Activated CD4-positive, alpha-beta memory T cell treated with anti-CD3 and anti-CD28 coated beads, Interleukin-2, amount 10 ng/mL, durations not matched to agents 7 days and 5 days (primary cell): Measurements from ENCODE around the gene SF3B6. TPM values are rescaled to one million over a fixed set of nuclear protein-coding genes. Genes with fewer than 3 reads are reported as not detected.

ENCODE experiments used
- CTCF ChIA-PET: fragments of 350-600 bp; sonication (Branson Sonifier 250); formaldehyde crosslinking; loops from one replicate; lab custom pipeline; 2021; ENCODE audit warnings: antibody characterized with exemption, inconsistent platforms; lab: Charles Lee
- POLR2A ChIA-PET: fragments of 350-600 bp; sonication (Branson Sonifier 250); formaldehyde crosslinking; loops from one replicate; lab custom pipeline; 2021; ENCODE audit warnings: antibody characterized with exemption; lab: Charles Lee
- DNase-seq: peaks from one replicate; pipeline ENCODE4 v3.0.0-alpha.2; 2020
- H3K27ac Mint-ChIP-seq: one replicate; pipeline ENCODE4 v1.8.0; 2021; ENCODE audit warnings: mild to moderate bottlenecking, mixed read lengths
- H3K27me3 Mint-ChIP-seq: one replicate; pipeline ENCODE4 v1.8.0; 2021; ENCODE audit warnings: mixed read lengths
- H3K36me3 Mint-ChIP-seq: one replicate; pipeline ENCODE4 v1.8.0; 2021; ENCODE audit warnings: low read depth, mixed read lengths
- H3K4me1 Mint-ChIP-seq: one replicate; pipeline ENCODE4 v1.8.0; 2021; ENCODE audit warnings: mixed read lengths
- H3K4me3 Mint-ChIP-seq: one replicate; pipeline ENCODE4 v1.8.0; 2021; ENCODE audit warnings: mild to moderate bottlenecking, mixed read lengths
- H3K9me3 Mint-ChIP-seq: one replicate; pipeline ENCODE4 v1.8.0; 2021; ENCODE audit warnings: mixed read lengths
- total RNA-seq, 2 experiments: library from RNA; stranded (reverse); gene quantifications; one replicate each; pipeline ENCODE4 v1.2.3, GENCODE V29; 2021

SF3B6 gene
- total RNA-seq, 2 experiments from 2014 or later = 87.4 to 88.2 TPM

DNA sequence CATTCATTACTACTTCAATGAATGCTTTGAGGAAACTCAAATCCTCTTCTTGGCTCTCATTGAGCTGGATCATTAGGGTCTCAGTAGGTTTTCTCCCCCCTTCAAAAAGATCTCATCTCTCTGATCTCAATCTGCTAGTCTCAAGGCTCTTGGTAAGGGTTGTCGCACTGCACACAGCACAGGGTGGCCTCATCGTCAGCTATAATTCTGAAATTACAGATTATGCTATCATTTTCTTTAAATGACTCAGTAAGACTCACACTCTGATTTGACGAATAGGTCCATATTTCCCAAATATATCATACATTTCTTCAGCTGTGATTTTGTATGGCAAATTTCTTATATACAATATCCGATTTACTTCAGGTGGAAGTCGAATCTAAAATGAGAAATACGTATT lies 2.3 kb downstream of the SF3B6 start:
- Mint-ChIP-seq H3K27ac (no peak overlapping the region), H3K9me3 (no peaks in the 10 kb centered on the region), H3K27me3 (no peaks in the 10 kb centered on the region), H3K4me1 (peaks cover 44% of the 10 kb centered on the region), H3K4me3 (no peak overlapping the region), H3K36me3 (peaks cover 30% of the 10 kb centered on the region)
- CTCF ChIA-PET = interaction anchor here (1.9 to 2.8 kb wide), 3 partner anchors 10 to 249 kb away, joined by 4 to 12 read pairs (median 11); partner anchors contain the start of gene TP53I3
- POLR2A ChIA-PET = interaction anchor here (0.5 kb wide), 1 partner anchor 48 kb away, joined by 3 read pairs; no protein-coding TSS in a partner anchor
- DNase-seq = no peak

GRCh38 chr2:24072259-24072658 lies 3.9 kb downstream of the SF3B6 start:
- peaks cover 42% of the 10 kb centered on the region for H3K36me3 Mint-ChIP-seq
- H3K4me3 Mint-ChIP-seq = no peak overlapping the region
- DNase-seq = no peak
- no peaks in the 10 kb centered on the region for H3K9me3 Mint-ChIP-seq
- ChIA-PET POLR2A (no interaction called here), CTCF (interaction anchor here (1.9 to 2.8 kb wide), 3 partner anchors 12 to 248 kb away, joined by 4 to 12 read pairs (median 11); partner anchors contain the start of gene TP53I3)
- no peak overlapping the region for H3K27ac Mint-ChIP-seq
- peaks cover 36% of the 10 kb centered on the region for H3K4me1 Mint-ChIP-seq
- no peaks in the 10 kb centered on the region for H3K27me3 Mint-ChIP-seq

GRCh38 chr2:24065341-24065740 lies 10.8 kb downstream of the SF3B6 start:
- CTCF ChIA-PET = interaction anchor here (1.1 to 1.7 kb wide), 4 partner anchors 138 to 241 kb away, joined by 3 to 4 read pairs (median 4); partner anchors contain the start of gene ATAD2B
- no peak for DNase-seq
- H3K4me3 Mint-ChIP-seq = no peak overlapping the region
- H3K9me3 Mint-ChIP-seq = no peaks in the 10 kb centered on the region
- POLR2A ChIA-PET = interaction anchor here (1.4 to 1.6 kb wide), 2 partner anchors 11 to 18 kb away, joined by 5 read pairs; partner anchors contain the start of genes SF3B6 and WDCP
- H3K27me3 Mint-ChIP-seq = no peaks in the 10 kb centered on the region
- no peak overlapping the region for H3K27ac Mint-ChIP-seq
- H3K36me3 Mint-ChIP-seq = peaks cover 31% of the 10 kb centered on the region
- H3K4me1 Mint-ChIP-seq = peaks cover 14% of the 10 kb centered on the region

- Mint-ChIP-seq H3K27me3 (no peaks in the 10 kb centered on the region), H3K4me1 (peaks cover 7% of the 10 kb centered on the region), H3K9me3 (no peaks in the 10 kb centered on the region), H3K27ac (no peak overlapping the region), H3K4me3 (no peak overlapping the region), H3K36me3 (no peaks in the 10 kb centered on the region)
- POLR2A ChIA-PET = no interaction called here
- CTCF ChIA-PET = interaction anchor here (0.5 to 1.9 kb wide), 4 partner anchors 8 to 234 kb away, joined by 3 to 7 read pairs (median 4); partner anchors contain the start of gene SF3B6
- no peak for DNase-seq
Observed at GRCh38 chr2:24058564-24059271, 17.4 kb downstream of the SF3B6 start.

DNA sequence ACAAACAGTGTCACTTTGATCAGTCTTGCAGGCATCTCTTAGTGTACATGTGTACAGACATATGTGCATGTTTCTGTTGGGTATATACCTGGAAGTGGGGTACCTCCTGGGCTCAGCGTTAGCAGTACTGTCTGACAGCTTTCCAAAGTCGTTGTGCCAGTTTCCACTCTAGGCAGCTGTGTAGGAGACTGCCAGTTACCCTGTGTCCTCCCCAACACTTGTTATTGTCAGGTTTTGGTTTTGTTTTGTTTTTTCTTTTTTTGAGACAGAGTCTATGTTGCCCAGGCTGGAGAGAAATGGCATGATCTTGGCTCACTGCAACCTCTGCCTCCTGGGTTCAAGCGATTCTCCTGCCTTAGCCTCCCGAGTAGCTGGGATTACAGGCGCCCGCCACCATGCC lies 20.4 kb downstream of the SF3B6 start:
- no peak for DNase-seq
- H3K9me3 Mint-ChIP-seq = no peaks in the 10 kb centered on the region
- CTCF ChIA-PET = no interaction called here
- POLR2A ChIA-PET = interaction anchor here (2.0 kb wide), 1 partner anchor 8 kb away, joined by 4 read pairs; the partner anchor contains the start of gene WDCP
- peaks cover 7% of the 10 kb centered on the region for H3K4me1 Mint-ChIP-seq
- H3K27me3 Mint-ChIP-seq = no peaks in the 10 kb centered on the region
- H3K36me3 Mint-ChIP-seq = no peaks in the 10 kb centered on the region
- no peak overlapping the region for H3K27ac Mint-ChIP-seq
- no peak overlapping the region for H3K4me3 Mint-ChIP-seq

- H3K27me3 Mint-ChIP-seq = no peaks in the 10 kb centered on the region
- H3K4me3 Mint-ChIP-seq = no peak overlapping the region
- H3K4me1 Mint-ChIP-seq = peaks cover 2% of the 10 kb centered on the region
- no peak overlapping the region for H3K27ac Mint-ChIP-seq
- no peaks in the 10 kb centered on the region for H3K9me3 Mint-ChIP-seq
- ChIA-PET CTCF (interaction anchor here (1.2 to 1.6 kb wide), 2 partner anchors 22 to 127 kb away, joined by 4 to 8 read pairs; partner anchors contain the start of genes ATAD2B and SF3B6), POLR2A (no interaction called here)
- DNase-seq = no peak
- H3K36me3 Mint-ChIP-seq = no peaks in the 10 kb centered on the region
Observed at GRCh38 chr2:24054366-24055010, 21.6 kb downstream of the SF3B6 start.

DNA sequence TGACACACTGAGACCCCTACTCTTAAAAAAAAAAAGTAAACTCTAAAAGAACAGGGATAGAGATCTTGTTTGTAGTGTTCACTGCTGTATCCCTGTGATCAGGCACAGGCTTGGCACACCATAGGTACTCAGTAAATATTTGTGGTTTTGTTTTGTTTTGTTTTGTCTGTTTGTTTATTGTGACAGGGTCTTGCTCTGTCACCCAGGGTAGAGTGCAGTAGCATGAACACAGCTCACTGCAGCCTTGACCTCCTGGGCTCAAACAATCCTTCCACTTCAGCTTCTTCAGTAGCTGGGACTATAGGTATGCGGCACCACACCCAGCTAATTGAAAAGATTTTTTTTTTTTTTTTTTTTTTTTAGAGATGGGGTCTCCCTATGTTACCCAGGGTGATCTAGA lies 23.2 kb downstream of the SF3B6 start:
- Mint-ChIP-seq H3K4me1 (peaks cover 10% of the 10 kb centered on the region), H3K27me3 (peaks cover 2% of the 10 kb centered on the region), H3K36me3 (no peaks in the 10 kb centered on the region), H3K4me3 (no peak overlapping the region), H3K27ac (no peak overlapping the region), H3K9me3 (no peaks in the 10 kb centered on the region)
- CTCF ChIA-PET = interaction anchor here (0.6 to 1.6 kb wide), 2 partner anchors 12 to 126 kb away, joined by 3 to 8 read pairs; partner anchors contain the start of gene ATAD2B
- POLR2A ChIA-PET = interaction anchor here (1.0 to 1.5 kb wide), 2 partner anchors 113 to 126 kb away, joined by 3 read pairs; partner anchors contain the start of genes ATAD2B and UBXN2A
- DNase-seq = no peak

DNA sequence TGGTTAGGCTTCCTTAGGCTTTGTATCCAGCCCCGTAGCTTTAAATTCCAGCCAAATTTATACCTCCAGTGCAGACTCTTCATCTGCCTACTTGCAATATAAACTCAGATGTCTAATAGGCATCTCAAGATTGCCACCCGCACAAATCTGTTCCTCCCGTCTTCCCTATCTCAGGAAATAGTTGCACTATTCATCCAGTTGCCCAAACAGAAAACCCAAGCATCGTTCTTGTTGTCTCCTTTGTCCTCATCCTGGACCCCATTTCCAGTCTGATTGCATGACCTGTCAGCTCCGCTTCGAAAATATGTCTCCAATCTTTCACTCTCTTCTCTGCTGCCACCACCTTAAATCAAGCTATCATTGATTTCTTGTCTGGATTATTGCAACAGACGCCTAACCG lies 24.3 kb downstream of the SF3B6 start:
- Mint-ChIP-seq H3K36me3 (peaks cover 3% of the 10 kb centered on the region), H3K9me3 (no peaks in the 10 kb centered on the region), H3K4me1 (peaks cover 21% of the 10 kb centered on the region), H3K27me3 (peaks cover 2% of the 10 kb centered on the region), H3K4me3 (no peak overlapping the region), H3K27ac (no peak overlapping the region)
- no peak for DNase-seq
- ChIA-PET CTCF (interaction anchor here (2.1 to 2.6 kb wide), 2 partner anchors 8 to 32 kb away, joined by 7 to 14 read pairs; partner anchors contain the start of gene TP53I3), POLR2A (interaction anchor here (0.9 to 1.5 kb wide), 3 partner anchors 25 to 125 kb away, joined by 3 read pairs; partner anchors contain the start of genes ATAD2B and SF3B6)

DNA sequence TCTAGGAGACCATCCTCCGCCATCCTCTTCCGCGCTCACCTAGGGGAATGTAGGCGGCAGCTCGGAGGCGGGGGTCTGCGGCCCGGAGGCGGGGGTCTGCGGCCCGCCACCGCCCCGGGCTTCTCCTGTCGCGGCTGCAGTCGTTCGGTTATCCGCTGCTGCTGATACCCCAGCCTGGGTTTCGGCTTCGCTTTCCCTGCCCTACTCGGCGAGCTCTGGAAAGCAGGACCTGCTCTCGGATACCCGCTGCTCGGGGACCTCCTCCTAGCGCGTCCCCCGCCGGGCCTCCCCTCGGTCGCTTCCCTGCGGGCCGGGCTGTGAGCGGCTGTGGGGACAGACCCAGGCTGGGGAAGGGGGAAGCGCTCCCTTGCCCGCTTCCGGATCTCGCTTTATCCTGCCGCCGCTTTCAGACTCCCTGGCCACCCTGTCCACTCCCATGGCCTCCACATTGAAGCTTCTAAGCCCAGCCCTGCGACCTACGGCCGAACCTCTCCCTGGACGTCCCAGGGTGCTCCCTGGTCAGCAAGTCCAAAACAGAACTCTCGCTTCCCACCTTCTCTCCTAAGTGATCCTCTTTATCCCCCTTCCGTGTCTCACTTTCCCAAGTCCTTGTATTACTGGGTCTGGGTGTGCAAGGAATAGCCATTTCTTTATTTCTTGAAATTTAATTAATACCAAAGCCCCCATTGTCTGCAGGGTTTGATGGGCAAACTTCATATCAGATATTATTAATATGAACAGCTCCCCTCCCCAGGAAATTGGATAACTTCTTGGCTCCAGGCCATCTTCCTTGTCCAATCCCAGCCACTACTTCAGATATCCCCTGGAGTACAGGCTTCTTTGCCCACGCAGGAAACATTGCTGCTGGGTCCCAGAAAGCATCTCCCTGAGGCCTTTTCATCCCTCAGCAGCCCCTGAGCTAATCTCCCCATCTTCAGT lies 25.8 kb downstream of the SF3B6 start:
- Mint-ChIP-seq H3K4me3 (no peak overlapping the region), H3K27ac (no peak overlapping the region), H3K9me3 (no peaks in the 10 kb centered on the region), H3K4me1 (peaks cover 34% of the 10 kb centered on the region), H3K36me3 (peaks cover 3% of the 10 kb centered on the region), H3K27me3 (peaks cover 2% of the 10 kb centered on the region)
- CTCF ChIA-PET = interaction anchor here (1.3 to 2.6 kb wide), 3 partner anchors 10 to 34 kb away, joined by 3 to 14 read pairs (median 7); partner anchors contain the start of gene TP53I3
- POLR2A ChIA-PET = interaction anchor here (0.7 to 1.5 kb wide), 3 partner anchors 29 to 124 kb away, joined by 3 to 6 read pairs (median 3); partner anchors contain the start of gene ATAD2B
- DNase-seq = peak; percentile 20

GRCh38 chr2:24049485-24050021 lies 26.6 kb downstream of the SF3B6 start, which contains the start of gene FKBP1B:
Gene FKBP1B, plus strand, starts transcription at chr2:24049741. Its CDS starts 109 bp downstream, at chr2:24049850.
- peak within 1 kb of the TSS; percentile 19 for H3K27ac Mint-ChIP-seq
- POLR2A ChIA-PET = interaction anchor here (0.7 to 3.3 kb wide), 5 partner anchors 27 to 123 kb away, joined by 3 to 35 read pairs (median 6); partner anchors contain the start of genes ATAD2B, PFN4 and SF3B6

DNA sequence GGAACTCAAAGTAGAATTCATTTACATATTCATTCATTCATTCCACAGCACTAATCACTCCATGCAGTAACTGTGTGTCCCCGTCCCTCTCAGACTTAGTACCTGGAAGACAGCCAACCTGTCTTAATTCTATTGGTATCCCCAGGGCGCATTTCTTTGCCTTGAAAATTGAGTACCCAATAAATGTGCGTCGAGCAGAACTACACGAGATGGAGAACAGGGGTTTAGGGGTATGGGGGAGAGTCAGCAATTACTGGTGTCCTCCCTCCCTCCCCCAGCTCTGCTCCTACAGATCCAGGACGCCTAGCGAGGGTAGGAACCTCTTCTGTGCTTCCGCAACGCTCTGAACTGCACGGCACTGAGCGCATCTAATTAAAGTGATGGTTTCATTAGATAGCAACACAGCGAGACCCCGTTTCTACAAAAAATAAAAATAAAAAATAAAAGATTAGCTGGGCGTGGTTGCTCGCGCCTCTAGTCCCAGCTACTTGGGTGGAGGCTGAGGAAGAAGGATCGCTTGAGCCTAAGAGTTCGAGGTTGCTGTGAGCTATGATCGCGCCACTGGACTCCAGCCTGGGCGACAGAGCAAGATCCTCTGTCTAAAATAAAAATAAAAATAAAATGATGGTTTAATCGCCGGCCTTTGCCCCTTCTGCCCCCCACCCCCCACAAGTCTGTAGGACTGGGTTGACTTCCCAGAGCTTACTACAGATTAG lies 27.2 kb downstream of the SF3B6 start:
- H3K36me3 Mint-ChIP-seq = peaks cover 3% of the 10 kb centered on the region
- peaks cover 2% of the 10 kb centered on the region for H3K27me3 Mint-ChIP-seq
- H3K4me1 Mint-ChIP-seq = peaks cover 38% of the 10 kb centered on the region
- H3K9me3 Mint-ChIP-seq = no peaks in the 10 kb centered on the region
- H3K27ac Mint-ChIP-seq = peak overlapping the region; percentile 19
- DNase-seq = no peak
- ChIA-PET POLR2A (interaction anchor here (1.2 to 3.3 kb wide), 3 partner anchors 28 to 122 kb away, joined by 4 to 35 read pairs (median 14); partner anchors contain the start of genes ATAD2B, PFN4 and SF3B6), CTCF (interaction anchor here (0.6 to 1.3 kb wide), 4 partner anchors 30 to 122 kb away, joined by 3 to 7 read pairs (median 3); partner anchors contain the start of gene ATAD2B)
- no peak overlapping the region for H3K4me3 Mint-ChIP-seq

More at GRCh38 chr2:24049485-24050021, 26.6 kb downstream of the SF3B6 start, which contains the start of gene FKBP1B:
- peaks cover 2% of the 10 kb centered on the region for H3K27me3 Mint-ChIP-seq
- CTCF ChIA-PET = interaction anchor here (0.6 to 2.6 kb wide), 5 partner anchors 10 to 122 kb away, joined by 3 to 14 read pairs (median 7); partner anchors contain the start of genes ATAD2B and TP53I3
- no peak within 1 kb of the TSS for H3K4me3 Mint-ChIP-seq
- peaks cover 3% of the 10 kb centered on the region for H3K36me3 Mint-ChIP-seq
- peak; percentile 74 for DNase-seq
- H3K4me1 Mint-ChIP-seq = peaks cover 38% of the 10 kb centered on the region
- H3K9me3 Mint-ChIP-seq = no peaks in the 10 kb centered on the region
